HUES6 (cell line): ENCODE measurements around the gene ZFAND3.
"Not testable (repeated sequence)": the region's sequence is repeated elsewhere in the genome, so short reads cannot be mapped to it uniquely, and the experiment has no call there.

Source experiments
- H3K27ac ChIP-seq: 2 replicates; pipeline ENCODE4 v1.7.0; 2013; ENCODE audit warnings: low read depth, mild to moderate bottlenecking, low read length, inconsistent platforms
- H3K27me3 ChIP-seq: 2 replicates; pipeline ENCODE4 v1.6.1; 2013; ENCODE audit warnings: low read length; ENCODE audit not compliant: control insufficient read depth, insufficient read depth
- H3K36me3 ChIP-seq: 2 replicates; pipeline ENCODE4 v1.6.1; 2013; ENCODE audit warnings: low read length; ENCODE audit not compliant: control insufficient read depth, insufficient read depth
- H3K4me1 ChIP-seq: 2 replicates; pipeline ENCODE4 v1.6.1; 2013; ENCODE audit warnings: low read length; ENCODE audit not compliant: control insufficient read depth, insufficient read depth
- H3K4me3 ChIP-seq: 2 replicates; pipeline ENCODE4 v1.5.1; 2013; ENCODE audit warnings: low read depth, low read length
- H3K9ac ChIP-seq: one replicate; pipeline ENCODE4 v1.6.1; 2013; ENCODE audit warnings: mild to moderate bottlenecking, low read length
- H3K9me3 ChIP-seq: 2 replicates; pipeline ENCODE4 v1.6.1; 2013; ENCODE audit warnings: low read depth, low read length; ENCODE audit not compliant: control insufficient read depth, insufficient read depth

The ZFAND3 gene

GRCh38 chr6:37882292-37882691 lies 62.8 kb downstream of the ZFAND3 start:
- Histone ChIP-seq H3K4me1 (peaks cover 23% of the 10 kb centered on the region), H3K9ac (no peak overlapping the region), H3K9me3 (no peaks in the 10 kb centered on the region), H3K27ac (no peak overlapping the region), H3K36me3 (no peaks in the 10 kb centered on the region), H3K27me3 (no peaks in the 10 kb centered on the region), H3K4me3 (no peak overlapping the region)

DNA sequence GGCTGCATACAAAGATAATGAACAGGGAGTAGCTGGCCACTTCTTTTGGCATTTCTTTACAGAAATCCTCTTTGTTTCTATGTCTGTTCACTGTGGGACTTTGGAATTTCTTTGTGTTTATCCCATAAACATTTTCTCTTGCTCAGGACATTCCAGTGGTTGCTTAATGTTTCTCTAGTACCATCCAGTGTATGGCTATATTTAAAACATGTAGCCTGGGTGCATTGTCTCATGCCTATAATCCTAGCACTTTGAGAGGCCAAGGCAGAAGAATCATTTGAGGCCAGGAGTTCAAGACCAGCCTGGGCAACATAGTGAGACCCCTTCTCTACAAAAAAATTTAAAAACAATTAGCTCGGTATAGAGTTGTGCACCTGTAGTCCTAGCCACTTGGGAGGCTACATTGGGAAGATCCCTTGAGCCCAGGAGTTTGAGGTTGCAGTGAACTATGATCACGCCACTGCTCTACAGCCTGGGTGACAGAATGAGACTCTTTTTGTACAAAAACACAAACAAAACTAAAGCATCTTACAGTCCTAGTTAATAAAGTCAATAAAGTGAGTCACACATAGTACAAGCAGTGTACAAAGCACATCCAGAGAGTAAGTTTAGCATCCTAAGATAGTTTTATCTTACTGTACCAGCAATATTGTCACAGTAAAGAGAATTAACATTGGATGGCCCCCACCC lies 63.3 kb downstream of the ZFAND3 start:
- no peak overlapping the region for H3K4me3 ChIP-seq

DNA sequence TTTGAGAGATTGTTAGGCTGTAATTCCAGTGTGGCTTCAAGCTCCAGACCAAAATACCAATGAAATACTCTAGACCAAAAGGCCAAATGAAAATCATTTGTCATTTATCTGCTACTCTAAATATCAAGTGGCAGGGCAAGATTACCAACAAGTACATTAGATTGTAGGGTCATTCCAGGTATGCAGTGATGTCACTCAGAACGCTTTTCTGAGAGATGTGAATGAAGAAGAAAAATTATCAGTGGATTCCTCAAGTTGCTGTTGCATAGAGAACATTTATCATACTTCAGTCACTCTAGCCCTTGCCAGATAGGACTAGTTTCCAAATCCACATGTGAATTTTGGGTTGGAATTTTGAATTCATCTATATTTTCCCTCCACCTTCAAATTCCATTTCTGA lies 65.0 kb downstream of the ZFAND3 start:
- Histone ChIP-seq H3K27me3 (no peaks in the 10 kb centered on the region), H3K9ac (no peak overlapping the region), H3K4me1 (peaks cover 11% of the 10 kb centered on the region), H3K9me3 (no peaks in the 10 kb centered on the region), H3K4me3 (no peak overlapping the region), H3K36me3 (no peaks in the 10 kb centered on the region), H3K27ac (no peak overlapping the region)

More for the DNA sequence above, 63.3 kb downstream of the ZFAND3 start:
- Histone ChIP-seq H3K36me3 (no peaks in the 10 kb centered on the region), H3K9me3 (no peaks in the 10 kb centered on the region), H3K4me1 (peaks cover 18% of the 10 kb centered on the region), H3K27me3 (no peaks in the 10 kb centered on the region), H3K27ac (no peak overlapping the region), H3K9ac (no peak overlapping the region)

DNA sequence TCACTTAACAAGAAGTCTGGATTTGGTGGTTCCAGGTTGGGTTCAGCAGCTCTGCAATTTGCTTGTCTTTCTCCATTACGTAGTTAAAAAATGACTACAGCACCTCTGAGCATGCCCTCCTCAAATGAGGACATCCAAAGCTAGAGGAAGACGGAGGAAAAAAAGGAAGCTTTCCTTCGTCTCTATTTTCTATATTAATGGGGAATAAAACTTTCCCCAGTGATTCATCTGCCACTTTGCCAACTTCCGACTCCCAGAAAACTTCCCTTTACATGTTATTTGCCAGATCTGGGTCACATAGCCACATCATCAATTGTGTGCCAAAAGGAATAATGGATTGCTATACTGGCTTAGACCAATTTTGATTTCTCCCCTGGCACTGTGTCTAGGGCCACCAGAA lies 69.5 kb downstream of the ZFAND3 start:
- Histone ChIP-seq H3K9me3 (no peaks in the 10 kb centered on the region), H3K9ac (no peak overlapping the region), H3K4me3 (no peak overlapping the region), H3K27me3 (no peaks in the 10 kb centered on the region), H3K27ac (no peak overlapping the region), H3K4me1 (no peaks in the 10 kb centered on the region), H3K36me3 (no peaks in the 10 kb centered on the region)

GRCh38 chr6:37889486-37889885 lies 70.0 kb downstream of the ZFAND3 start:
- H3K9ac ChIP-seq = no peak overlapping the region
- H3K4me3 ChIP-seq = no peak overlapping the region
- no peak overlapping the region for H3K27ac ChIP-seq
- no peaks in the 10 kb centered on the region for H3K9me3 ChIP-seq
- no peaks in the 10 kb centered on the region for H3K4me1 ChIP-seq
- H3K36me3 ChIP-seq = no peaks in the 10 kb centered on the region
- H3K27me3 ChIP-seq = no peaks in the 10 kb centered on the region

DNA sequence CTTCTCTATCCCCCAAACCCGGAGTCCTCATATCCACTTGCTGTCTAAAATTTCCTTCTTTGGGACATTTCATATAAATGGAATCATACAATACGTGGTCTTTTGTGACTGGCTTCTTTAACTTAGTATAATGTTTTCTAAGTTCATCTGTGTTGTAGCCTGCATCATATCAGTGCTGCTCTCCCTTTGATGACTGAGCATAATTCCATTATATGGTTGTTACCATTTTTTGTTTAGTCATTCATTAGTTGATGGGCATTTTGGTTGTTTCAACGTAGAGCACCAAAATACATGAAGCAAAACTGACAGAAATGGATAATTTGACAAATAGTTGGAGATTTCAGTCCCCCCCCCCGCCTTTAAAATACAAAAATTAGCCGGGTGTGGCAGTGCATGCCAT lies 71.5 kb downstream of the ZFAND3 start:
- H3K27me3 ChIP-seq = no peaks in the 10 kb centered on the region
- no peaks in the 10 kb centered on the region for H3K9me3 ChIP-seq
- H3K9ac ChIP-seq = no peak overlapping the region
- no peak overlapping the region for H3K27ac ChIP-seq
- H3K4me1 ChIP-seq = no peaks in the 10 kb centered on the region
- no peaks in the 10 kb centered on the region for H3K36me3 ChIP-seq
- H3K4me3 ChIP-seq = no peak overlapping the region

DNA sequence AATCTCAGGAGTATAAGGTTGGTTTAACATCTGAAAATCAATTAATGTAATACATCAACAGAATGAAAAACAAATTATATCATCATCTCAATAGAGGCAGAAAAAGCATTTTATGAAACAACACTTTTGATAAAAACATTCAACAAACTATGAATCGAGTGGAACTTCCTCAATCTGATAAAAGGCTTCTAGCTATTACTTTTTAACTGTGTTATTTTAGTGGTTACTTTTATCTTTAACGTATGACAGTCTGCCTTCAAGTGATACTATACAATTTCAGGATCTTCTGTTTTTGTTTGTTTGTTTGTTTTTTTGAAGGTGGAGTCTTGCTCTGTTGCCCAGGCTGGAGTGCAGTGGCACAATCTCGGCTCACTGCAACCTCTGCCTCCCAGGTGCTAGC lies 73.7 kb downstream of the ZFAND3 start:
- H3K36me3 ChIP-seq = no peaks in the 10 kb centered on the region
- no peak overlapping the region for H3K9ac ChIP-seq
- no peaks in the 10 kb centered on the region for H3K9me3 ChIP-seq
- H3K4me1 ChIP-seq = peaks cover 6% of the 10 kb centered on the region; the same call in 1 of the 2 replicates
- H3K27me3 ChIP-seq = no peaks in the 10 kb centered on the region
- no peak overlapping the region for H3K27ac ChIP-seq
- H3K4me3 ChIP-seq = no peak overlapping the region

GRCh38 chr6:37893734-37894133 lies 74.2 kb downstream of the ZFAND3 start:
- not testable (repeated sequence) for H3K9ac ChIP-seq, H3K36me3 ChIP-seq, H3K4me1 ChIP-seq, H3K27ac ChIP-seq, H3K27me3 ChIP-seq, H3K4me3 ChIP-seq, H3K9me3 ChIP-seq

GRCh38 chr6:37894585-37894984 lies 75.1 kb downstream of the ZFAND3 start:
- Histone ChIP-seq H3K36me3 (no peaks in the 10 kb centered on the region), H3K4me3 (no peak overlapping the region), H3K27me3 (no peaks in the 10 kb centered on the region), H3K9ac (no peak overlapping the region), H3K9me3 (no peaks in the 10 kb centered on the region), H3K27ac (no peak overlapping the region), H3K4me1 (peaks cover 6% of the 10 kb centered on the region; the same call in 1 of the 2 replicates)

GRCh38 chr6:37897321-37897720 lies 77.8 kb downstream of the ZFAND3 start:
- Histone ChIP-seq H3K4me3 (no peak overlapping the region), H3K4me1 (peaks cover 6% of the 10 kb centered on the region; the same call in 1 of the 2 replicates), H3K9ac (no peak overlapping the region), H3K36me3 (no peaks in the 10 kb centered on the region), H3K27ac (no peak overlapping the region), H3K9me3 (no peaks in the 10 kb centered on the region), H3K27me3 (no peaks in the 10 kb centered on the region)

DNA sequence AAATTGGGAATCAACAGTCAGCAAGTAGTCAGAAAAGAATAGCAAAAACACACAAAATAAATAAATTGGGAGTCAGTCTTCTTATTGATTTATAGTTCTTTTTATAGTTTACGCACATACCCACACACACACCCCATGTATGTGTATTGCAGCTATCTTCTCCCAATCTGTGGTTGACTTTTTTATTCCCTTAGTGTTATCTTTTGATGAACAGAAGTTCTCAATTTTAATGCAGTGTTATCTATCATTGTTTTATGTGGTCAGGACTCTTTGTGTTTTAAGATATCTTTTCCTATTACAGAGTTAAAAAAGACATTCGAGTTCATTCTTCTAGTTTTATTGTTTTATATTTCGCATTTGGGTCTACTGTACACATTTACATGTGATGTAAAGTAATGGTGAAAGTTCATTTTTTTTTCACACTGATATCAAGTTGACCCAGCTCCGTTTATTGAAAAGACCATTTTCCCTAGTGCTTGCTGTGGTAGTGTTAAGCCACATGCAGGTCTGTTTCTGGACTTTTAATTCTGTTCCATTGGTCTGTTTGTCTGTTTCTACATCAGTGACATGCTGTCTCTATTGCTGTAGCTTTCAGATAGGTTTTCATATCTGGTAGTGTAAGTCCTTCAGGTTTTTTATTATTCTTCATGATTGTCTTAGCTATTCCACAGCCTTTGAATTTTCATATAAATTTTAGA lies 78.4 kb downstream of the ZFAND3 start:
- no peak overlapping the region for H3K4me3 ChIP-seq
- H3K9ac ChIP-seq = no peak overlapping the region

More for the DNA sequence above, 78.4 kb downstream of the ZFAND3 start:
- Histone ChIP-seq H3K36me3 (no peaks in the 10 kb centered on the region), H3K4me1 (peaks cover 6% of the 10 kb centered on the region; the same call in 1 of the 2 replicates), H3K9me3 (no peaks in the 10 kb centered on the region), H3K27me3 (no peaks in the 10 kb centered on the region), H3K27ac (no peak overlapping the region)
